GM12892 (cell line): ENCODE measurements around the gene ACKR1.

Experiments used
- POLR2A ChIP-seq: IDR thresholded peaks from 2 replicates; pipeline ENCODE4 v1.6.1; 2011; ENCODE audit warnings: low read depth, low read length, control low read depth
- POLR2AphosphoS5 ChIP-seq: IDR thresholded peaks from 2 replicates; pipeline ENCODE4 v1.6.1; 2011; ENCODE audit warnings: low read depth, low read length, control low read depth

DNA sequence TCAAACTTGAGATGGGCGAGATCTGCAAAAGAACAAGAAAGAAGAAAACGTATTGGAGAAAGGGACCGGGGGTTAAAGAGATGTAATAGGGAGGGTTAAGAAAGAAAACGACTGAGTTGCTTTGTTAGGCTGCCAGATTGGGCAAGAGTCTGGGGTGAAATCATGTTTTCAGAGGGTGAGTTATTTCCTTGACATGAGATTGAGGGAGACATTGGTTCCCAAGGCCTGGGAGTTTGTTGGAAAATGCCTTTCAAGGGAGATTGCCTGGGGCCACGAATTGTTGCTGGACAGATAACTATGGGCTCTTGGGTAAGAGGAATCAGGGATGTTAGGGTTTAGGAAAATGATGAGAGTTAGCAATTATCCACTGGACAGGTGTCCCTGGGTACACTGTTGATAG, 34.0 kb upstream of the ACKR1 start:
- TF ChIP-seq POLR2A (no peak), POLR2AphosphoS5 (no peak)
